HepG2 (cell line): ENCODE measurements around the gene DCTN2. TPM values are rescaled to one million over a fixed set of nuclear protein-coding genes. Genes with fewer than 3 reads are reported as not detected.

Source experiments
- EED ChIP-seq: sonication (generic); formaldehyde crosslinking; IDR thresholded peaks from 2 replicates; pipeline ENCODE4 v1.5.0; 2020; ENCODE audit warnings: mild to moderate bottlenecking, missing genetic modification reagents
- NFATC3 ChIP-seq: sonication (generic); formaldehyde crosslinking; IDR thresholded peaks from 2 replicates; pipeline ENCODE4 v1.5.1; 2020; ENCODE audit warnings: mild to moderate bottlenecking, missing genetic modification reagents
- RXRB ChIP-seq: IDR thresholded peaks from 2 replicates; pipeline ENCODE4 v1.6.1; 2016; ENCODE audit warnings: borderline replicate concordance, missing genetic modification reagents, missing compliant biosample characterization
- ZBTB40 ChIP-seq, 2 experiments: fragments of 450-650 bp in 1 of 2; sonication (generic) in 1 of 2; formaldehyde crosslinking in 1 of 2; IDR thresholded peaks; 2 replicates each; pipeline versions ENCODE4 v1.6.1 to v1.8.0; 2016 to 2022; ENCODE audit warnings: antibody characterized with exemption in 1 of 2, mild to moderate bottlenecking in 1 of 2, missing genetic modification reagents in 1 of 2
- ZNF407 ChIP-seq: sonication (generic); formaldehyde crosslinking; IDR thresholded peaks from one replicate; pipeline ENCODE4 v1.5.1; 2020; ENCODE audit warnings: mild to moderate bottlenecking, missing genetic modification reagents; ENCODE audit errors: not compliant biosample characterization
- polyA plus RNA-seq, 8 experiments: library from polyadenylated mRNA; depleted of rRNA in 3 of 8; stranded (reverse) in 7 of 8; unstranded in 1 of 8; fragments of >200 nt; fragmentation: Illumina TruSeq in 4 of 8; extraction: Trizol in 4 of 8; gene quantifications; 2 replicates each; pipeline versions ENCODE4 v1.2.1 to v1.2.3, GENCODE V29; 2011 to 2016; ENCODE audit warnings: low read depth in 4 of 8, missing spikeins in 1 of 8, mixed read lengths in 1 of 8; ENCODE audit not compliant: insufficient read depth in 1 of 8
- total RNA-seq, 5 experiments: library from RNA; depleted of rRNA; stranded (reverse); fragments of >200 nt; fragmentation: Illumina TruSeq; extraction: Trizol; gene quantifications; 2 replicates each; pipeline ENCODE4 v1.2.3, GENCODE V29; 2016; ENCODE audit warnings: low read depth in 1 of 5

DCTN2 gene
- total and polyA plus RNA-seq, 2 of the 13 experiments (the other 11 are each of a cell fraction or from before 2014, with no cell fraction given), result 72.0 to 77.4 TPM

- TF ChIP-seq ZBTB40 (IDR thresholded peaks at IDR 0.05) (no peak), ZBTB40 (CRISPR knock-in tag; IDR thresholded peaks at IDR 0.05) (no peak), RXRB (no peak), NFATC3 (CRISPR knock-in tag) (no peak), ZNF407 (CRISPR knock-in tag) (no peak), EED (CRISPR knock-in tag) (no peak)
These were observed 63.5 kb downstream of the DCTN2 start (continued) for GRCh38 chr12:57483466-57483865.
